Amniotic epithelial cell (primary cell): ENCODE measurements around the gene AAK1.
"Not testable (repeated sequence)": the region's sequence is repeated elsewhere in the genome, so short reads cannot be mapped to it uniquely, and the experiment has no call there.

Experiments
- DNase-seq: peaks from one replicate; pipeline ENCODE4 v3.0.0-alpha.2; 2010; ENCODE audit warnings: low read depth

The AAK1 gene

DNA sequence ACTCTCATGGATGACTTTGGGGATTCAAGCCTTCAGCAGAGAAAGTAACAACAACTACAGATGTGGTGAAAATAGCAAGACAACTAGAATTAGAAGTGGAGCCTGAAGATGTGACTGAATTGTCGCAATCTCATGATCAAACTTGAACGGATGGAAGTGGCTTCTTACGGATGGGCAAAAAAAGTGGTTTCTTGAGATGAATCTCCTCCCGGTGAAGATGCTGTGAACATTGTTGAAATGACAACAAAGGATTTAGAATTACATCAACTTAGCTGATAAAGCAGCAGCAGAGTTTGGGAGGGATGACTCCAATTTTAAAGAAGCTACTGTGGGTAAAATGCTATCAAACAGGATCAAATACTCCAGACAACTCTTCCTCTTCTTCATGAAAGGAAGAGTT lies 43.1 kb downstream of the AAK1 start:
- DNase-seq, result no peak

DNA sequence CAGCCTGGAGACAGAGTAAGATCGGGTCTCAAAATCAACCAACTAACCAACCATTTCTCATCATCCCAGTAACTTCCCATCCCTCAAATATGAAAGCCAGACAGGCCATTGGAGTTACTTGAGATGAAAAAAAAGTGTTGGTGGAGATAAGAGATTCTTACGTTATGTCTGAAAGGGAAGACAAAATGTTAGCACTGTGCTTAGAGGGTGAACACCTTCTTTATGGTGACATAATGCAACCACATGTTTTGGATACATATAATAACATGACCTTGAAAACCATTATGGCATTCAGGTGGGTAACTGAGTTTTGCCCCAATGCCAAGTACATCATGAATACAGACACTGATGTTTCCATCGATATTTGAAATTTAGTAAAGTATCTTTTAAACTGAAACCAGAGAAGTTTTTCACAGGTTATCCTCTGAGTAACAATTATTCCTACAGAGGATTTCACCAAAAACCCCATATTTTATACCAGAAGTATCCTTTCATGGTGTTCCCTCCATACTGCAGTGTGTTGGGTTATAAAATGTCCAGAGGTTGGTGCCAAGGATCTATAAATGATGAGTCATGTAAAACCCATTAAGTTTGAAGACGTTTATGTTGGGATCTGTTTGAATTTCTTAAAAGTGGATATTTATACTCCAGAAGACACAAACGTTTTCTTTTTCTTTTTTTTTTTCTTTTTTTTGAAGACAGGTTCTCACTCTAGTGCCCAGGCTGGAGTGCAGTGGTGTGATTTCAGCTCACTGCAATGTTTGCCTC lies 45.5 kb downstream of the AAK1 start:
- DNase-seq, result no peak

DNA sequence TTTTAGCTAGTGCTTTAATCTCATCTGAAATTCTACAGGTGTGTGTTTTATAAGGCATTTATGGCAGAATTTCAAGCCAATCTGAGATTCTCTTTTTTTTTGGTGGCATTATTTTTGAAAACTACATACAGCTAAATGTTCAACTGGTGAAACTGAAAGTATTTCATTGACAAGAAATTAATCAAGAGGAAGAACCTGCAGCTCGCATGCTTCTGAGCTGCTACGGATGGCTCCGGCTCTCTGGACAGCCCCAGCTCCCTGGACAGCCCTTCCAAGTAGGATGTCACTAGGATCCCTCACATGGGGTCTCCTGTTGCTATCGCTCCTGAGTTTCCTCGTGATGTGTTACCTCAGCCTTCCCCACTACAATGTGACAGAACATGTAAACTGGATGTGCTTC lies 46.4 kb downstream of the AAK1 start:
- DNase-seq, result no peak

DNA sequence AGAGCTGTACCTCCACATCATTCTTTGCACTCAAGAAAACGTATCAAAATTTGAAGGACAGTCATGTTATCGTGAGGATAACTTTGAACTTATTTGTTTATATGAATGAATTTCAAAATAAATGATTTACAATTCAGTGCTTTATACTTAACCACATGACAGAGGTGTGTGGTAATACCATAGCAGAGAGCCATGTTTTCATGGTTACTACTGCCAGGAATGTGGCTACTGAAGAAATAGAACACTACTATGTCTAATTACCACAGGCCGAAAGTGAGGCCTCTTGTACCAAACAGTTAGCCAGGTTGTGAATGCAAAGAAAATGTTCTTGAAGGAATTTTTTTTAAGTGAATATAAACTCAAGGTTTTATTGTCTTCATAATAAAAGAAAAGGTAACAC lies 49.2 kb downstream of the AAK1 start:
- DNase-seq, result peak; percentile 94

DNA sequence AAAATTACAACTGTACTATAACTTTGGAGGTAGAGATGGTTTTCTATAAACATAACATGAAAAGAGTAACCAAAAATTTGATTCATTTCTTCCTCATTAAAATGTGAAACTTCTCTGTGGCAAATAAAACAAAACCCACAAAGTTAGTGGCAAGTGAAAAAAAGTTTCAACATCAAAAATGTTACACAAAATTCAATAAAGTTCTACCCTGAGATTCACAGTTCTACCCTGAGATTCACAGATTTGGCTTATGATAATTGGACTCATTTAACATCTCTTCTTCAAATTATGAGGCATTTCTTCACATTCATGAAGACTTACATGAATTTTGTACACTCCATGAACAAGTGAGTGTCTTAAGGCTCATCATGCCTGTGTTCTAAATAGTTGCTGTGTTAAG lies 51.0 kb downstream of the AAK1 start:
- DNase-seq, result no peak

DNA sequence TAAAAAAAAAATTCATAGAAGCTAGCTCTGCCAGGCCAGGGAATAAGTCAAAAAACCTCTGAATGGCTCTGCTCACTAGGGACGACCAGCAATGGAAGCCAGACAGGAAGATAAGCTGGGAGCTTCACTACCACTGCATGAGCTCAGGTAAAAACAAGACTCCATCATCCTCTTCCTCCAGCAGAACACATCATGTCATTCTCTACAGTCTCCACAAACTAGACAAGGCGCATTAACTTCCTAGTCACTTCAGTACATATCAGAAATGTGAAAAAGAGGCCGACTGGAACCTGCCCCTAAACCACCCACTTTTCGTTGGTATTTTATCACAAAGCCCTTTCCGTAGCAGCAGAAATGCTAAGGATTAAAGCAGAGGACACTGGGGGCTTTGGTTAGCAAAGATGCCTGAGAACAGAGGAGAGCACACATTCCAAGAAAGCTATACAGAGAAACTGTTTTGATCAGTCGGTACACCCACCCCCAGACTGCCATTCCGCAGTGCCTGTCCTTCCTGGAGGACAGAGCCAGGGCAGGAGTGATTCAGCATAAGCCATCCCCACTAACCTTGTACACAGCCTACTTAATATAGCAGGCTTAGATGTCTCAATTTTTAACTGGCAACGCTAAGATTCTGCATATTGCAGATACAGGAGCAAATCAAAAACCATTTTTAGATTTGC lies 53.4 kb downstream of the AAK1 start:
- DNase-seq, result peak; percentile 69

DNA sequence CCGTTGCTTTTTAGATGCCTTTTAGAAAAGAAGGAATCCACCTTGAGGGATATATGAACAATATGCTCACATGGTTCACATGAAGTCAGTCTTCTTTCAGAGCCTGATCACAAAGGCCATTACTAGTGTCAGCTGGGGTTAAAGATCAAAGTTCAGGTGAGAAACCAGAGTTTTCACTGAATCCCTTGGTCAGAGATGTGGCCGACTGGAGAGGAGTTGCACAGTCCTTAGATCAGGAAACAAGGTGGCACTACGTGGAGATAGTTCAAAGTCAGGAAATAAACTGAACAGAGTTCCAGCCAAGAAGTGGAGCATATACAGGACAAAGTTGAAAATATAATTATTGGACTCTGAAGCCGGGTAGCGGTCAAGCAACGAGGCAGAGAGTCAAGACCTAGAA lies 54.6 kb downstream of the AAK1 start:
- no peak for DNase-seq

DNA sequence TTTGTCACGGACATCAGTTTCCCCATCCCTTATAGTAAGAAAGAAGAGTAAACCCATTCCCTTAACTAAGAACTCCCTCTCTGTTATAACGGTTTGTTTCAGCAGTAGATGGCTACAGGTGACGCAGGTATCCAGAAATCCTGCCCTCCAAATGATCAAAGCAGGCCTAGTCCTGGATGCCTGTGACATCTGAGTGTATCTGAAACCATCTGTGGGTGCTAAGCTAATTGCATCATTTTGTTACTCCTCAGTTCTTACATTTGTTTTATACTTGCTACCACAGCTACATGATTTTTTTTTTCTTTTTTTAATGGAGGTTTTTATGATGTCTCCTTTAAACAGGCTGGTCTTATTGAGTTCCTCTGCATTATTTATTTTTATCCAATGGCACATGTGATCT lies 55.1 kb downstream of the AAK1 start:
- no peak for DNase-seq

DNA sequence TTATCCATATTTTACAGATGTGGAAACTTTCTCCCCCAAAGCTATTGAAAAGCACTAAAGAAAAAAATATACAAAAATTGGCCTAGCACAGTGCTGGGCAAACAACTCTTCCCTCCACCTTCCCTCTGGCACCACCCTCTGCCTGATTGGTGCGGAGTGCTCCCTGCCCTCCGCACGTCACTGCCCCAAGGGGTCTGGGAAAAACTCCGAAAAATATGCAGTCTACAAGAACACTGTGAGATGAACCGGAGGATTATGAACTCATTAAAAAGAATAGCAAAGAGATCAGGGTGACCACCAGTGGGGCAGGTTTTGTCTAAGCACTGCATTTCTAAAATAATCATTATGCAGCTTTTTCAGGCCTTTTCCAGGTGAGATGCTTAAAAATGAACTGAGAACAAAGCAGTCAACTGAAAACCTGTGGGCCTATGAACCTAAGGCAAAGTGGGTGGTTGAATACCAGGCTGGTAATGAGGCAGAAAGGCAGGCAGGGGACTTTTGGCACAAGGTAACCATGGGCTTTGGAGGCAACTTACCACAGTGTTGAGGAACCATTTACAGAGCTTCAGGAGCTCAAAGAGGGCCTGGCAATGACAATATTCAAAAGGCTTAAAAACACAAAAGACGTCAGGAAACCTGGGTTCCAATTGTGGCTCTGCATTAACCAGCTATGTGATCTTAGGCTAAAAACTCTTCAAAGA lies 57.5 kb downstream of the AAK1 start:
- DNase-seq, result no peak

DNA sequence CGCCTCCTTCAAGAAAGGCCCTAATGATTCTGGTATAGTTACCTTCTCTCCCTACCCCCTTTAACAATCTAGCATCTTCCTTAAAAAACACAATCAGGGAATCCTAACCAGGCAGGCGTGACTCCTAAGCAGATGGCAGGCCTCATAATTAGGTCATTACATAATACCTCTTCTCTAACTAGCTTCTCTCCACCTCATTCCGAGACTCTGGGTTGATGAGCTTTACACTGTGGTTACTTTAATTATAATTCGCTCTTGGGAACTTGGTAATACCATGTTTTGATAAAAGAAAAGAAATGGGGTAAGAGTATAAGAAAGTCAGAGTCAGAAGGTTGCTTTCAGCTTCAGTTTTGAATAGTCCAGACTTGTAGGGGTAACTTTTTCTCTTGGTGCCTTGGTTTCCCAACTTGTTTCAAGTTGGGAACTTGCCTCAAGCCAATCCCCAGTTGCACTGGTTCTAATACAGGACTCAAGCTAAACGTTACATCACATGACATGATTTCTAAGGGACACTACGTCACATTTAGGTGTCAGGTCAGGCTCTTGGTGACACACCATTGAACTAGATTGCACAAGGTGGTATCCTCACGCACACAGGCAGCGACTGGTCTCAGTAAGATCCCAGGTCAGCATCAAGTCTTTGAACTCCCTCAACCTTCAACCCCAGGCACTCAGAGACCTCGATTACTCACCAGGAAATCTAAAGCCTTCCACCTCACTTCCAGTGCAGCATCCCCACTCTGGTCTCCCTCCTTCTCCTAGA lies 59.2 kb downstream of the AAK1 start:
- no peak for DNase-seq

DNA sequence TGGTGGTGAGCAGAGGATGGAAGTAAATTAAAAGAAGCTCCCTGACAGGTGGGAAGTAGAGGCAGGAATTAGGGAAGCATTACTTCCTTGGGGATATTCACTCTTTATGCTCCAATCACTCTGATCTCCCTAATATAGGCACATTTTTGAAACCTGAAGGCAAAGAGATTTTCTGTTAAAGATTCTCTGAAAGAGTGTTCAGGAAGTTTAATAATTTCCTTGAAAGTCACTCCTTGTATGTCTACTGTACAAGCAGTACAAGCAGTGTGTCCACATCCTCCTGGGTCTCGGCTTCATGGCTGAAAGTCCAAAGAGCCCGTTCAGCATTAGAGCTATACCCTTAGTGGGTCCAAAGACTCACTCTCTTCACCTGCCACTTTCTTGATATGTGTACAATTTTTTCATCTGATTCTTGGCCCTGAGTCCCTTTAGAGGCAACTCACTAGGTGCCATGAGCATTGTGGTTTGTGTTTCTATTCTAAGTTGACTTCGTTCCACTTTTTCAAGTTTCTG lies 60.2 kb downstream of the AAK1 start:
- DNase-seq, result no peak

DNA sequence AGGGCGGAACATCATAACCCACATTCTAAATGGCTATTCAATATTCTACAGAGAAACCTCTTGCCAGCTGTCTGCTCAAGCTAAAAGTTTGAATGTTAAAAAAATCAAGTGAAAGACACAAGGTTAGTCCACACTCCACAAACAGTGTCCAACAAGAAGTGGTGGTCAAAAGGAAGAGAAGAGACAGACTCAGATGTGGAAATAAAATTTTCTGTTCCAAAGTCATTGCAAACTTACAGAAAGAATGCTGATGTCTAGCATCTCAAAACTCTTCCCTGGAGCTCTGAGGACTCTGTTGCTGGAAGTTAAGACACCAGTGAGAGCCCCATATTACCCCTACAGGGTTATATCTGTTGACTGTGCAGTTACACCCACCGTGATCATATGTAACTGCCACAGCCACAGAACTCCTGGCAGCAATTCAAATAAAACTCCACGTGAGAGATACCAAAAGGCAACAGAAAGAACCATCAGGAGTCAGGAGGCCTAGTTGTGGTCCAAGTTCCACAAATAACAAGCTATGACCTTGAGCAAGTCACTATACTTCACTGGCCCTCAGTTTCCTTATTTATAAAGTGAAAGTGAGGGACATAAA lies 60.9 kb downstream of the AAK1 start:
- peak; percentile 62 for DNase-seq

DNA sequence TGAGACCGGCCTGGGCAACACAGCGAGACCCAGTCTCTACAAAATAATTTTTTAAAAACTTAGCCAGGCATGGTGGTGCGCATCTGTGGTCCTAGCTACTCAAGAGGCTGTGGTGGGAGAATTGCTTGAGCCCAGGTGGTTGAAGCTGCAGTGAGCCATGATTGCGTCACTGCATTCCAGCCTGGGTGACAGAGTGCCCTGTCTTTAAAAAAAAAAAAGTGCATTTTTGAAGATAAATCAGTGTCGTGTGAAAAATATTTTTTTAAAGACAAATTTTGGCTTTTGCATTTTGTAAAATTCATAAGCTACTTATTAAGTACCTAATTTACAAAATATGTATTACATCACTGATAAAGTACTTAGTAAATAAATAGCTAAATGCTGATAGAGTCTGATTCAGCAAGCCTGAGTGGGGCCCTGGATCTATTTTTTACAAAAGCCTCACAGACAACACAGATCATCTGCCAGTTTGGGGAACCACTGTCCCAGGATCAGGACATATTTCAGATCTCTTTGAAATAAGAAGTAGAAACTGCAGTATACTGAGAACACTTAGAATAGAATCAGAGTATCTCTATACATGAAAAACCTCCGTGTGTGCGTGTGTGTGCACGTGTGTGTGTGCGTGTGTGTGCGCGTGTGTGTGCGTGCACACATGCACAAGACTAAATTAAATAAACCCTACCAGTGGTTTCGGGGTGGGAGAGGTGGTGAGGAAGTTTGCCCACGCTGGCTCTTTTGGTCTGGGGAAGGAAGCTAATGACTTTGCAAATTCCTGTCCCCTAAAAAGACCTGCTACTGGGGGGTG lies 61.6 kb downstream of the AAK1 start:
- peak; percentile 68 for DNase-seq

DNA sequence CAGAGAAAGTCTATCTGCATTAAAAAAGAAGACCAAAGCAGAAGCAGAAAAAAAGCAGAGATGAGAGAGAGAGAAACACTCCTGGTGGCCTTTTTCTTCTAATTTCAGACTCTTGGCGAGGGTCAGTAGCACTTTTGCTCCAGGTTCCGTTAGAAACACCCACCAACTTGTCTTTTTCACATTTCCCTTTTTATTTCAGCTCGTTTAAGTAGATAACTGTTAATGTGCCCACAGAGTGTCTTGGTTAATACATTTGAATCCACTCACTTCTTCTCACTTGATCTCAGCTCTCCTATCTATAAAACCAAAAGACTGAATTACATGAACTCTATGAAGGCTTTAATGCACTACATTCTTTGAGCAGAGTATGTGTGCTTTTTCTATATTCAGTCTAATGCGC lies 63.1 kb downstream of the AAK1 start:
- no peak for DNase-seq

DNA sequence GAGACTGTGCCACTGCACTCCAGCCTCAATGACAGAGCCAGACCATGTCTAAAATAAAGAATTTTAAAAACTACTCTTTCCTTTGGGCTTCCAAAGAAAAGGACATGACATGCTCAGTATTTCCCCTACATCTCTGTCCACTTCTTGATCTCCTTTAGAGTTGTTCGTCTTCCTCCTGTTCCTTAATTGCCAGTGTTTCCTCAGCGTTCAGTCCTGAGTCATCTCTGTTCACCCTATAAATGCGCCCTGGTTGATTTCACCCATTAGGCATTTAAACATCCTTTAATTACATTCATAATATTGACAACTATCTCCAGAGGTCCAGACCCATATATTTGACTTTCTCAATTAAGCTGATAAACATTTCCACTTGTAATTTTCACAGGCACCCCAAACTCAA lies 64.0 kb downstream of the AAK1 start:
- no peak for DNase-seq

DNA sequence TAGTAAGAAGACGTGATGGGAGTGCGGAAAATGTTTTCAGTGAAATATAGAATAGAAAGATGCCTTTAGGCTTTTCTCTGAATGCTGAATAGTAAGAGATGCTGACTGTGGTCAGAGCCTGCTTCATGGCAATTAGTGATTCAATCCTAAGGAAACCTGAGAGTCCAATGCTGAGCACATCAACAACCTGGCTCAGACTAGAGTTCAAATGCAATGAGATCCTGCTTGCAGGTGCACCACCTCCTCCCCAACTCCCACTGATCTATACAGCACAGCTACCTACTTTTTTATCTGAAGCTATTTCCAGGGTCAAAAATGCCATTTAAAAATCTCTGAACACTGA lies 65.4 kb downstream of the AAK1 start:
- no peak for DNase-seq

DNA sequence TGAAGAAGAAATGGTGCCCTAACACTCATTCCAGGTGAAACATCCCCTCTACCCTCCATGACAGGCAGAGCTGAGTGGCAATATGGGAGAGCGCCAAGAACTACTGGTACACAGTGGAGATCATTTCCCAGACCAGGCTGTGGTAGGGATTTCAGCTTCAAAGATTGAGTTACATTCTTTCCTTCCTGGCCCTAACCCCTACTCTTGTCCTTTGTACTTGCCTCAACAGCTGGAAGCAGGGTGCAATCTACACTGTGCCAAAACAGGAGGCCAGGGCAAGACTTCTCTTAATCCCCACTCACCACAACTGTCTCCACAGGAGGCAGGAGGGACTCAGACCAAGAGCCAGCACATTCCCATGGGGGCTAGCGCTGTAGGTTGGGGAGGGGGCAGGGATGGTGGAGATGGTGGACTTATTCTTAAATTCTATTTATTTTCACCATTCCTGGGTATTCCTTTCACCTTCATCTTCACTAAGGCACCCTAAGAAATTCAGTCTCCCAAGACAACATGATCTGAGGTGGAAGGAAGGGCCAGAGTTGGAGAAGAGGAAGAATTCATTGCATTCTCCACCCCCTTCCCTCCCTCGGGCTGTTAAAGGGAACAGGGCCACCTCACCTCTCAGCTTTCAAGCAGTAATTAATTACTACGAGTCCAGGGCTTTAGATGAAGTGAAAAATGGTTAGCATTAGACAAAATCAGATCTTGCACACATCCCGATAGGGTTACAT lies 65.9 kb downstream of the AAK1 start:
- peak; percentile 29 for DNase-seq

DNA sequence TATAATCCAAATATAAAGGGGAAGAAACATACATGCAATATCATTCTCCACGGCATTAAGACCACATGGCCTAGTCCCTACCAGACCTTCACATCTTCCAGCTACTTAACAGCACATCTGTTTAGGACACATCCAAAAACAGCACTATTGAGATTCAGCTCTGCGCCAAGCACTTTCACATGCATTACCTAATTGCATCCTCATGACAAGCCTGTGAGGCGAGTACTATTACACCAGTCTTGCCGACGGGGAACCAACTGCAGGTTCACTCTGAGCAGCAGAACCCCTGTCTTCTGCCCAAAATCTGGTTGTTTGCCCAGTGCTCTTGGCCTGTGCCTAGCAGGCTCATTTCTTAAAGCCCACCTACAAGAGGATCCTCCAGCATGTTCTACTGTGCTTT lies 66.7 kb downstream of the AAK1 start:
- DNase-seq, result no peak

DNA sequence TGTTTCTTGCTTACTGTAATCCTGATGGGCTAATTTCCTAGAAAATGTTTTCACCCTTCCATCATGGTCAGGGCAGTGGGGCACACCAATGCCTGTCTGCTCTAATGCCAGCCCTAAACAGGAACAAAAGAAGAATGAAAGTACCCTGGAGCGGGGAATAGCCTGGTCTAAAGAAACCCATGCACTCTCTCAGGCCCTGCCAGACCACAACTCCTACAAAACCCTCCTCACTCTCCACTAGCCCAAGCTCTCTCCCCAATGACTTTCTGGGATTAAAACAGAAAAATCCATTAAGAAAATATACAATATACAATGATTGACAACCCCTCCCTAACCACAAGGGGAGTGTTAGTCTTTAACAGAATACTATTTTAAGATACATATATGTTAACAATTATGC lies 67.6 kb downstream of the AAK1 start:
- DNase-seq, result no peak

DNA sequence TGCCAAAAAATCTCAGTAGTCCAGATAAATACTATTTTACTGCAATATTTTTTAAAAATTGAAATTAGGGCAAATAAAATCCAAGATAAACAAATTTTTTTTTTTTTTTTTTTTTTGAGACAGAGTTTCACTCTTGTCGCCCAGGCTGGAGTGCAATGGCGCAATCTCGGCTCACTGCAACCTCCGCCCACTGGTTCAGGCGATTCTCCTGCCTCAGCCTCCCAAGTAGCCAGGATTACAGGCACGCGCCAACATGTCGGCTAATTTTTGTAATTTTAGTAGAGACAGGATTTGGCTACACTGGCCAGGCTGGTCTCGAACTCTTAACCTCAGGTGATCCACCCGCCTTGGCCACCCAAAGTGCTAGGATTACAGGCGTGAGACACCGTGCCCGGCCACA lies 68.2 kb downstream of the AAK1 start:
- not testable (repeated sequence) for DNase-seq
